ENCODE data around the gene HSDL1. TPM values are rescaled to one million over a fixed set of nuclear protein-coding genes. Genes with fewer than 3 reads are reported as not detected.

The HSDL1 gene
- total RNA-seq, 2 experiments from 2014 or later, result 10.4 to 17.2 TPM

DNA sequence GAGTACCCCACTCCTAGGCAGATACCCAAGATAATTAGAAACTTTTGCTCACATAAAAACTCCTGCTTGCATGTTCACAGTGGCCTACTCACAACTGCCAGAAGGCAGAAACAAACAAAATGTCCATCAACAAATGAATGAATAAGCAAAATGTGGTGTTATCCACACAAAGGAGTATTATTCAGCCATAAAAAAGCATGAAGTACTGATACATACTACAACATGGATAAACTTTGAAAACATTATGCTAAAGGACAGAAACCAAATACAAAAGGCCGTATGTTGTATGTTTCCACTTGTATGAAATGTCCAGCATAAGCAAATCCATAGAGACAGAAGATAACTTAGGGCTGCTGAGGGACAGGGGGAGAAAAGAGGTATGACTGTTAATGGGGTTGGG, 1.9 kb downstream of the HSDL1 start:
- peaks cover 30% of the 10 kb centered on the region for H3K4me1 Mint-ChIP-seq
- no peak for DNase-seq
- no peak for ATAC-seq
- CTCF ChIA-PET, result interaction anchor here (1.1 to 3.1 kb wide), 4 partner anchors 26 to 58 kb away, joined by 3 to 13 read pairs (median 4); partner anchors contain the start of genes MBTPS1 and TAF1C
- peak overlapping the region; percentile 8 for H3K4me3 Mint-ChIP-seq
- peaks cover 4% of the 10 kb centered on the region for H3K36me3 Mint-ChIP-seq
- H3K27me3 Mint-ChIP-seq, result peaks cover 7% of the 10 kb centered on the region
- no peak overlapping the region for H3K27ac Mint-ChIP-seq
- H3K9me3 Mint-ChIP-seq (ENCODE audit: low read depth), result no peaks in the 10 kb centered on the region

GRCh38 chr16:84141143-84141670, 3.8 kb downstream of the HSDL1 start:
- CTCF ChIA-PET, result interaction anchor here (0.9 to 3.2 kb wide), 6 partner anchors 9 to 574 kb away, joined by 3 to 14 read pairs (median 3); partner anchors contain the start of gene TAF1C
- Mint-ChIP-seq H3K9me3 (ENCODE audit: low read depth) (no peaks in the 10 kb centered on the region), H3K4me3 (no peak overlapping the region), H3K4me1 (peaks cover 33% of the 10 kb centered on the region), H3K27ac (no peak overlapping the region), H3K27me3 (no peaks in the 10 kb centered on the region), H3K36me3 (peaks cover 4% of the 10 kb centered on the region)
- ATAC-seq (no peak), DNase-seq (peak; percentile 54)

DNA sequence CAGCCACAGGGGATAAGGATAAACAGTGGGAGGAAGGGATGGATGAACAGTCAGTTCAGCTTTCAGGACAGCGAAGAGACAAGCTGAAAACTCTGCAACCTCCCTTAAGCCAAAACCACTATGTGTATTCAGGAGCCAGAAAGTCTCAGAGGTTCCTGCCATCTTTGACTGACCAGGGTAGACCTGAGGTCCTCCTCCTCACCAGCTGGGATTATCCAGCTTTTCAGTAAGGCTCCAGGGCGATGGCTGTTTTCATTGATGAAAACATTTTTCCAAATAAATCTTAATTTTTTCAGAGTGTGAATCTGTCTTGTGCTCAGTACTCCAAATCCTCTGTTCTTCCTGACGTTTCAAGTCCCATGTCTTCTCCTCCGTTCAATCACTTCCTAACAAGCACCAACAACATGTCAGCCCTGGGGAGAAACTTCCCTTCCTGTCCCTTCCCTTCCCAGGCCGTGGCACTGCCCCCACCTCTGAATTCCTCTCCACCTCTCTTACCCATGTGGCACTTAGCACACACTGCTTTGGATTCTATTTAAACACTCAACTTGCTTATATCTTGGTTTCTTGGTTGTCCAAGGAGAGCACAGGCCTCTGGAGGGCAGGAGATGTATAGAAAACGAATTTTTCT, 5.2 kb downstream of the HSDL1 start:
- DNase-seq (no peak), ATAC-seq (no peak)
- H3K4me3 Mint-ChIP-seq, result no peak overlapping the region
- no peaks in the 10 kb centered on the region for H3K9me3 Mint-ChIP-seq (ENCODE audit: low read depth)
- peaks cover 4% of the 10 kb centered on the region for H3K36me3 Mint-ChIP-seq
- peaks cover 33% of the 10 kb centered on the region for H3K4me1 Mint-ChIP-seq
- H3K27me3 Mint-ChIP-seq, result no peaks in the 10 kb centered on the region
- CTCF ChIA-PET, result interaction anchor here (3.2 to 4.8 kb wide), 2 partner anchors 23 to 48 kb away, joined by 14 to 17 read pairs; partner anchors contain the start of genes MBTPS1 and TAF1C
- no peak overlapping the region for H3K27ac Mint-ChIP-seq

GRCh38 chr16:84138824-84139627, 6.0 kb downstream of the HSDL1 start:
- H3K4me3 Mint-ChIP-seq, result peak overlapping the region; percentile 11
- peak overlapping the region; percentile 76 for H3K27ac Mint-ChIP-seq
- H3K4me1 Mint-ChIP-seq, result peaks cover 28% of the 10 kb centered on the region
- DNase-seq, result peak; percentile 72
- H3K9me3 Mint-ChIP-seq (ENCODE audit: low read depth), result no peaks in the 10 kb centered on the region
- H3K36me3 Mint-ChIP-seq, result peaks cover 4% of the 10 kb centered on the region
- ATAC-seq, result peak; percentile 91
- no peaks in the 10 kb centered on the region for H3K27me3 Mint-ChIP-seq
- CTCF ChIA-PET, result interaction anchor here (3.2 to 4.8 kb wide), 2 partner anchors 22 to 49 kb away, joined by 14 to 17 read pairs; partner anchors contain the start of genes MBTPS1 and TAF1C

GRCh38 chr16:84138500-84138823, 6.5 kb downstream of the HSDL1 start:
- peaks cover 4% of the 10 kb centered on the region for H3K36me3 Mint-ChIP-seq
- no peaks in the 10 kb centered on the region for H3K27me3 Mint-ChIP-seq
- CTCF ChIA-PET, result interaction anchor here (3.2 to 4.8 kb wide), 2 partner anchors 21 to 49 kb away, joined by 14 to 17 read pairs; partner anchors contain the start of genes MBTPS1 and TAF1C
- H3K27ac Mint-ChIP-seq, result peak overlapping the region; percentile 76
- H3K4me3 Mint-ChIP-seq, result no peak overlapping the region
- no peak for DNase-seq
- H3K4me1 Mint-ChIP-seq, result peaks cover 26% of the 10 kb centered on the region
- H3K9me3 Mint-ChIP-seq (ENCODE audit: low read depth), result no peaks in the 10 kb centered on the region
- ATAC-seq, result no peak

- Mint-ChIP-seq H3K4me3 (no peak overlapping the region), H3K4me1 (peaks cover 26% of the 10 kb centered on the region), H3K36me3 (peaks cover 4% of the 10 kb centered on the region), H3K9me3 (ENCODE audit: low read depth) (no peaks in the 10 kb centered on the region), H3K27ac (no peak overlapping the region), H3K27me3 (no peaks in the 10 kb centered on the region)
- CTCF ChIA-PET, result interaction anchor here (3.2 to 4.8 kb wide), 2 partner anchors 21 to 50 kb away, joined by 14 to 17 read pairs; partner anchors contain the start of genes MBTPS1 and TAF1C
- DNase-seq, result no peak
- ATAC-seq, result no peak
These were observed 7.1 kb downstream of the HSDL1 start for GRCh38 chr16:84137769-84138357.

- Mint-ChIP-seq H3K27ac (no peak overlapping the region), H3K4me1 (peaks cover 26% of the 10 kb centered on the region), H3K36me3 (peaks cover 4% of the 10 kb centered on the region), H3K9me3 (ENCODE audit: low read depth) (no peaks in the 10 kb centered on the region), H3K27me3 (no peaks in the 10 kb centered on the region), H3K4me3 (no peak overlapping the region)
- ATAC-seq, result no peak
- DNase-seq, result no peak
- CTCF ChIA-PET, result interaction anchor here (4.8 kb wide), 1 partner anchor 20 kb away, joined by 17 read pairs; the partner anchor contains the start of gene MBTPS1
These were observed 7.7 kb downstream of the HSDL1 start for GRCh38 chr16:84137287-84137686.

DNA sequence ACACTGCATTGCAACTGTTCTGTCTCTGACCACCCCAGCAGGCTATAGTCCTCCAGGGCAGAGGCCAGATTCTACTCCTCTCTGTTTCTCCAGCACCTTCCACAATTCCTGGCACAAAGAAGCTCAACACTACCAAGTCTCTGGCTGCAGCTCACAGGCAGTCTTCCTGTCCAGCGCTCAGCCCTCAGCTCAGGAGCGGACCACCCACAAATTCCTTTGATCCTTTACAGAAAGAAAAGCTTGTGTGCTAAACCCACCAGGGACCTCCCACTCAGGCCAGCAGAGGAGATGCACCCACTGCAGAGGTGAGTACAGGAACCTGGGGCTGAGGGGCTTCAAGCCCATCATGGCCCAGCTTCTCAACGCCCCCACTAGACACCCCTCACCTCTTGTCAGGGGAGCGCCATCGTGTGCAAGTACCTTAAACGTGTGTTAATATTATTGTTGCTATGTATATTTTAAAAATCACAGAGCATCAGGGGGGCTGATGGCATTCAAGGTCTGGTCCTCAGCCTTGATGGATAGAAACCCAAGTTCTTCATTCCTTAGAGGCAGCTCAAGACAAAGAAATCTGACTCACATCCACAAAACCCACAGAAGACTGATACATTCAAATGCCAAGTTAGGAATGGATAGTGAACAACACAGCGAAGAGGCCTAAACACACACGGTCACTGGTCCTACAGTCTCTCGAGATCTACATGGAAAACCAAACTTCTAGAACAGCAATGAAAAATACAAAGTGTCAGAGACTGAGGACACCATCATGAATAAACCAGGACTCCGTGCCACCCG, 8.4 kb downstream of the HSDL1 start:
- Mint-ChIP-seq H3K27ac (no peak overlapping the region), H3K4me3 (no peak overlapping the region), H3K27me3 (no peaks in the 10 kb centered on the region), H3K36me3 (peaks cover 4% of the 10 kb centered on the region), H3K4me1 (peaks cover 24% of the 10 kb centered on the region), H3K9me3 (ENCODE audit: low read depth) (no peaks in the 10 kb centered on the region)
- ATAC-seq (no peak), DNase-seq (no peak)
- CTCF ChIA-PET, result interaction anchor here (4.8 kb wide), 1 partner anchor 19 kb away, joined by 17 read pairs; the partner anchor contains the start of gene MBTPS1

DNA sequence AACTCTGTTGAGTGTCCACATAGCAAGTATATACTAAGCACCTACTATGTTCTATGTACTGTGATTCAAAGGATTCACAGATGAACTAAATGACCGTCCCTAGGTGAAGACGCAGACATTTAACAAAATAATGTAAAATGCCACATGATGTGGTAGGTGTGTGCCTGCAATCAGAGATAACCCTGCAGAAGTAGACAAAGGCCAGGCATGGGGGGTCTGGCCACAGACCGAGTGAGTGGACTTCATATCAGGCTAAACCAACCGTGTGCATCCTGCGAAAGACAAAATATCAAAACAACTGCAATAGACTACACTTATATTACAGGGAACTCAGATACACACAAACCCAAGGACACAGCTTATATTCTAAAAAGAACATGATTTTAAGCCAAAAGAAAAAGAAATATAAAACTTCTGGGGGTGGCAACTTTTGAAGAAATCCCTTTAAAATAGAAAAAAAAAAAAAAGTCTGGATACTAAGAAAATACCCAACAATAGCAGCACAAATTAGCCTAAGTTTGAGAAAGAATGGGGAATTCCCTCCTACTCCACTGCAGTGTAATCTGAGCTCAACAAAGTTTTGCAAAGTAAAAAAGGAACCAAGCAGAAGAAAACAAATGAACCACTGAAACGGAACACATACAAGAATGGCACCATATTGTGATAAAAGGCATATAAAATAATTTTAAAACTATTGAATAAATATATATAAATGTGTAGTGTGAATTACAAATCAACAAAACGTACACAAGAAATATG, 12.3 kb downstream of the HSDL1 start:
- H3K27ac Mint-ChIP-seq, result no peak overlapping the region
- H3K9me3 Mint-ChIP-seq (ENCODE audit: low read depth), result no peaks in the 10 kb centered on the region
- ATAC-seq (no peak), DNase-seq (no peak)
- no peaks in the 10 kb centered on the region for H3K27me3 Mint-ChIP-seq
- no peaks in the 10 kb centered on the region for H3K4me1 Mint-ChIP-seq
- CTCF ChIA-PET, result interaction anchor here (0.6 to 2.3 kb wide), 5 partner anchors 9 to 115 kb away, joined by 3 to 6 read pairs (median 3); partner anchors contain the start of genes HSDL1 and TAF1C
- no peak overlapping the region for H3K4me3 Mint-ChIP-seq
- no peaks in the 10 kb centered on the region for H3K36me3 Mint-ChIP-seq

DNA sequence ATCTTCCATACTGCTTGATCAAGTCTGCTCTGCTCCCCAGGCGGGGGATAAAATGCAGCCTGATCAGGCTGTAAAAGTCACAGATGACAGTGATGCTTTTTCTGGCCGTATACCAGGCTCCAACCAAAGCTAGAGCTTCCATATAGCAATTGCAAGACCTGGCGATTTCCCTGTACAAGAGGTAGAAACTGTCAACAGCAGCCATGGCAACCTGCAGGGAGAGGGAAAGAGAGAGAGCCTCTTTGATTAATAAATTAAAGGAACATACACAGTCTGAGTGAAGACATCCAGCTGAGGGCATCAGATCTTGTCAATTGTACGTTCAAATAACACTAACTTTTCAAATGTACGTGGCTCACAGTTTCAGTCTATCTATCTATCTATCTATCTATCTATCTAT, 13.9 kb downstream of the HSDL1 start:
- Mint-ChIP-seq H3K9me3 (ENCODE audit: low read depth) (no peaks in the 10 kb centered on the region), H3K36me3 (peaks cover 3% of the 10 kb centered on the region), H3K27me3 (no peaks in the 10 kb centered on the region), H3K27ac (no peak overlapping the region), H3K4me1 (no peaks in the 10 kb centered on the region), H3K4me3 (no peak overlapping the region)
- CTCF ChIA-PET, result interaction anchor here (1.2 to 2.1 kb wide), 4 partner anchors 15 to 68 kb away, joined by 4 to 5 read pairs (median 4); partner anchors contain the start of gene MBTPS1
- DNase-seq, result no peak
- ATAC-seq, result no peak

DNA sequence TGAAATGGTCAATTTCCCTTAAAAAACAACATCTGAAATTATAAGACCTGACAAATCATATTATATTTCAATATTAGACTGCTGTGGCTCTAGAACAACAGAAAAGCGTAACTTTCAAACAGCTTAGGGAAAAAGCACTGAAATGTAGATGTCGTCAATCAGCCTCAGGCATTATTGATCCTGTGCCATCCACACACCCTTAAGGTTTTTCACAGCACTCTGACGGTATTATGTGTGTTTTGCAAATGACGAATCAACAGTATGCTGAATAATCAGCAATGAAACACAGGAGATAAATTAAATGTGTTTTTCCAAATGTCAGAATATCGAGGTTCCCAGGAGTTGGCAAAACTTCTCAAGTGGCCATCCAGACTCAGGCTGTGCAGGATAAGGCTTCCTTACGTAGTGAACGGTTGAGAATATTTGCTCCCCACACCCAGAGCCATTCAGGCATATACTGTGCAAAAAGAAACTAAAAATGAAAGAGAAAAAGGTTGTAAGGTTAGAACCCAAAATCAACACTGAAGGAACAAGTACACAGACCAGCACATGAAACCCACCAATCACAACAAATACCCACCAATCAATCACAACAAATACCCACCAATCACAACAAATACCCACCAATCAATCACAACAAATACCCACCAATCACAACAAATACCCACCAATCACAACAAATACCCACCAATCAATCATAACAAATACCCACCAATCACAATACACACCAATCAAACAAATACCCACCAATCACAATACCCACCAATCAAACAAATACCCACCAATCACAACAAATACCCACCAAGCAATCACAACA, 20.5 kb downstream of the HSDL1 start:
- Mint-ChIP-seq H3K9me3 (ENCODE audit: low read depth) (no peaks in the 10 kb centered on the region), H3K4me3 (no peak overlapping the region), H3K27me3 (no peaks in the 10 kb centered on the region), H3K4me1 (no peaks in the 10 kb centered on the region), H3K27ac (no peak overlapping the region), H3K36me3 (peaks cover 3% of the 10 kb centered on the region)
- CTCF ChIA-PET, result no interaction called here
- ATAC-seq (no peak), DNase-seq (no peak)

Measured in activated CD8-positive, alpha-beta memory T cell treated with anti-CD3 and anti-CD28 coated beads, Interleukin-2, amount 10 ng/mL, durations not matched to agents 7 days and 5 days (primary cell).